Activated CD4-positive, alpha-beta T cell treated with anti-CD3 and anti-CD28 coated beads, Interleukin-2, Interleukin-6, amounts not matched to agents 100 ng/mL and 50 ng/mL, durations not matched to agents 16 hours and 8 hours (primary cell): ENCODE measurements around the gene ABCA3.

ENCODE experiments used
- DNase-seq: peaks from one replicate; pipeline ENCODE4 v3.0.0-alpha.2; 2020

The ABCA3 gene

DNA sequence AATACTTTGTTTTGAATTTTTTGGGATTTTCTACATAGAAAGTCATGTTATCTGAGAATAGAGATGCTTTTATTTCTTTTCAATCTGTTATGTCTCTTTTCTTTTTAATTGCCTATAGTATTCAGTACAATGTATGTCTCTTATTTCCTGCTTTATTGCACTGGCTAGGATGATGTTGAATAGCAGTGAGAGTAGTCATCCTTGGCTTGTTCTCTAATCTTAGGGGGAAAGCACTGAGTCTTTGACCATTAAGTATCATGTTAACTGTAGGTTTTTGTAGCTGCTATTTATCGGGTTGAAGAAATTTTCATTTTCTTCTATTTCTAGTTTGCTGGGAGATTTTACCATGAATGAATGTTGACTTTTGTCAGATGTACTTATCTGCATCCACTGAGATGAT lies 10.0 kb upstream of the ABCA3 start:
- no peak for DNase-seq

DNA sequence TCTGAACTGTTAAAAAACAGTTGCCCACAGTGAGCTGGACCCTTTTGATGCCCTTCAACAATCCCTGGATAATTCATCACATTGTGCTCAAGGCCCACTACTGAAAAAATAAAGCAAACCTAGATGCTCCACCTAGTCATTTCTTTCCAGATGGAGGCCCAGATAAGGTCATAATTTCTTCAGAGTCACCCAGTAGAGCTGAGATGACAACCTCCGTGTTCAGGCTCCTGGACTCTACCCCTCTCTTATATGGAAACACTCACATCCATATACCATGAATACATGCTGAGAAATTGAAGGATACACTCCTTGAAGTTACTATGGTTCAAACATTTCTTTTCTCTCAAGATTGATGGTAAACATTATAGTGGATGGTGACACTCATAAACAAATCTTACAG lies 2.7 kb upstream of the ABCA3 start:
- peak; percentile 36 for DNase-seq

DNA sequence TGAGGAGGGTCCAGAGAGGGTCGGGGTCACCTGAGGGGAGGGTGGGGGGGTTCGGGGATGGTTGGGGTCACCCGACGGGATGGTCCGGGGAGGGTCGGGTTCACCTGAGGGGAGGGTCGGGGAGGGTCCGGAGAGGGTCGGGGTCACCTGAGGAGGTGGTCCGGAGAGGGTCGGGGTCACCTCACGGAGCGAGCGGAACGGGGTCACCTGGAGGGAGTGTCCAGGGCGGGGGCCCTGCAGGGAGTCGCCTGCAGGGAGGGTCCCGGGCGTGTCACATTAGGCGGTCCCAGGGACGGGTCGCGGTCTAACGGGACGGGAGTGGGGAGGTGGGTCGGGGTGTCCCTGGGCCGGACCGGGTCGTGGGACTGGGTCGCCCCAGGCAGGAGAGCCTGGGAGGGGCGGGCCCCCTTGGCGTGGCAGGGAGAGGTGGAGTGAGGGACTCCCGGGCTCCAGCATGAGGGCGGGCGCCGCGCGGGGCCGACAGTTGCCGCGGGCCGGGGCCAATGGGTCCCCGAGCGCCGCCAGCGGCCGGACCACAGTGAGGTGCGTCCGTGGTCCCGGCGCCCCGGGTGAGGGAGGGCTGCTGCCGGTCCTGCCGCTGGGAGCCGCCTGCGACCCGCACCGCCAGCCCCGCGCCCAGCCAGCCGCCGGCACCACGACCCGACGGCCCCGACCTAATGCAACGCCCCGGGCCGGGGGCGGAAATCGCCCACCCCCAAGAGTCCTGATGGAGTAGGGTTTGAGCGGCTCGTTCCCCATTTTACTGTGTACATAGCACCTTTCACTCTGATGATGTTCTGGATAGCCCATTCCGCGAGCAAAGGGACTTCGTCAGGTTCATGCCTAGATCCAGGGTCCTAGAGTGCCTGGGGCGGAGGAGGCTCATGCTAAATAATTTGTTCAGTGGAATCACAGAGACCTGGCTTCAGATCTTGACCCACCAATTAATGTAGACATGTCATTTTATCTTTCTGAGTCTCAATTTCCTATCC lies 1.2 kb upstream of the ABCA3 start:
- no peak for DNase-seq

DNA sequence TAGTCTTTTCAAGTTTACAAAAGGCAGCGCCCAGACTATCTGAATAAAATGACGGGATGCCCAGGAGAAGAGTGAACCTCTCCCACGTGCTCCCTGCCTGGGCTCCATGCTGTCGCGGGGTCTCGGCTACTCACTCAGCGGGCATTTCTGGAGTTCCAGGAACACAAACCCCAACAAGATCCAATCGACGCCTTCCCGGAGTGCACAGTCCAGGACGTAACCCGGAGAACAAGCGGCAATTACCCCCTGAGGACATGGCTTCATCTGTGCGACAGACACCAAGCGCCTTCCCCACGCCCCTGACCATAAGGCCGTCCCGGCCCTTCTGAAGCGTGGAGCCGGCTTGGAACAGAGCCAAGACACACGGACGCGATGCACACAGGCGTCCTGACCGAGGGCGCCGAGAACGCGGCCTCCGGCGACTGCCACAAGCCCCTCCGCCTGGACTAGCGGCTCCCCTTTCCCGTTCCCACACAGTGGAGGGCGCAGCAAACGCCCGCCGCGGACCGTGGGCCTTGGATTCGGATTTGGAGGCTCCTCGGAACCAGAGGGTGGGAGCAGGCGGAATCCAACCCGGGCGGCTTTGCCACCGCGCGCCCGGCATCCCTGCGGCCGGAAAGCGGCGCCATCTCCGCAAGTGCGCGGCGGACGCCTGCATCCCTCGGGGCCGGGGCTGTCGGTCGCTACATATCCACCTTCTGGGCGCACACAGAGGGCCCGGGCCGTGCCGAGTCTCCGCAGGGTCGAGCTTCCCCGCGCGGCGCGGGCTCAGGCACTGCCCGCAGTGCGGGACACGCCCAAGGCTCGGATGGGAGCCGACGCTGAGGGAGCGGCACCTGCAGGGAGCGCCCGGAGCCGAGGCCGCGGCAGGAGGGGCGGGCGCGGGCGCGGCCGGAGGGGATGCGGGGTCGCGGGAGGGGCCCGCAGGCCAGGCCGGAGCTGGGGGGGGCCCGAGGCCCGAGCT lies 725 bp downstream of the ABCA3 start:
- peak; percentile 47 for DNase-seq

DNA sequence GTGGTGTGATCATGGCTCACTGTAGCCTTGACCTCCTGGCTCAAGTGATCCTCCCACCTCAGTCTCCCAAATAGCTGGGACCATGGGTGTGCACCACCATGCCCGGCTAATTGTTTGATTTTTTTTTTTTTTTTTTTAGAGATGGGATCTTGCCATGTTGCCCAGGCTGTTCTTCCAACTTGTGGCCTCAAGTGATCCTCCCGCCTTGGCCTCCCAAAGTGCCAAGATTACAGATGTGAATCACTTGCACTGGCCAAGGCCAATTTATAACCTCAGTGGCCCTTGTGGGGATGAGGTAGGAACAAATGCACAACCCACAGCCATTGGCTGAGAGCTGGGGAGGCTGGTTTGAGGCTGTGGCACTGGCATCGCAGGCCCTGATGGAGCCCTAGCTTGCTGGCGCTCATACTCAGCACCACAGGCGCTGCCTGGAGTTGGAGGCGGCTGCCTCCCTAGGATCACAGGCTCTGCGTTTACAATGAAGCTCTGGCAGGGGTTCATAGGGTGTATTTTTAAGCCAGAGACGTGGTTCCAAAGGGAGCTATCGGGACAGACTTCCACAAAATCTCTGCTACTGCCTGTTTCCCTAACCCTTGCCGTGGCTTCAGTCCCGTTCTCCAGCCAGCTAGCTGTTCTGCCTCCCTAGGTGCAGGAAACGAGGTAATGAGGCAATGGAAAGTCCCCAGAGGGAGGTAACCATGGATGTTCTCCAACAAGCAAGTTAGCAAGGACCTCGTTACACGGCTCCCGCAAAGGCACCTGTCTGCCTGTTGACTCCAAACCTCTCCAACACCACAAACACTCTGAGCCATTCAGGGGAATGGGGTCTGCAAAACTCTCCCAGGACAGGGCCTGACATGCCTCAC lies 2.9 kb downstream of the ABCA3 start:
- no peak for DNase-seq

- DNase-seq, result no peak
Measured at GRCh38 chr16:2335286-2335895, 5.1 kb downstream of the ABCA3 start.

DNA sequence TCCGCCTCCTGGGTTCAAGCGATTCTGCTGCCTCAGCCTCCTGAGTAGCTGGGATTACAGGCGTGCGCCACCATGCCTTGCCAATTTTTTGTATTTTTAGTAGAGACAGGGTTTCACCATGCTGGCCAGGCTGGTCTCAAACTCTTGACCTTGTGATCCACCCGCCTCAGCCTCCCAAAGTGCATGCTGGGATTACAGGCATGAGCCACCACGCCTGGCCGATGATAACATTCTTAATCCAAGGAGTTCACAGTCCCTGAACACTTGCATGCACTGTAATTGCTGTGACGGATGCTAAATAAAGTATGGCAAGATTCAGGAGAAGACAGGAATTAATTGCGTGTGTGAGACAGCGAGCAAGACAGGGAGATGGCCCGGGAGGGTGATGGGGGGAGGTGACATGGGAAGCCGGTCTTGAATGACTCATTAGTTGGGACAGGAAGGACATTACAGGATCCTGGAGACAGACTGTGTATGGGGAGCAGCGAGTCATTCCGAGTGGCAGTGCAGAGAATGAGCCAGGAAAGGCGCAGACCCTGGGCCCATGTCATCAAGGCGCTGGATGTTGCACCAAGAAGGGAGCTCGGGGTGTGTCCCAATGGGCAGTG lies 6.7 kb downstream of the ABCA3 start:
- DNase-seq, result no peak

DNA sequence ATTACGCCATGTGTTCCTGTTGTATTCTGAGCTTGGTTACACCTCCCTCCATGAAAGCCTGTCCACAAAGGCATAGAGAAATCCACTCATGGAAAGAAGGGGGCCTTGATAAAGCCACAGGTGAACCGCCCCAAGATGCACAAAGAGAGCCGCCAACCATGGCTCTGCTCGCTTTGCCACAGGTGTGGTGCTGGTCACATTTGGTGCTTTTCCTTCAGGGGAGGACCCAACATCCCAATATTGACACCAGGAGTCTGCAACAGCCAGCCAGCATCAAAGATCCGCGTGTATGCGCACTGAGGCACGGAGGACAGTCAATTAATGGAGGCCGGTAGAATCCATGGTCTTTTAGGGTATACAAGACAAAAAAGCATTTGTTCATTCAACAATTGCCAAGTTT lies 7.3 kb downstream of the ABCA3 start:
- DNase-seq, result no peak

GRCh38 chr16:2331931-2332267 lies 8.6 kb downstream of the ABCA3 start:
- no peak for DNase-seq

DNA sequence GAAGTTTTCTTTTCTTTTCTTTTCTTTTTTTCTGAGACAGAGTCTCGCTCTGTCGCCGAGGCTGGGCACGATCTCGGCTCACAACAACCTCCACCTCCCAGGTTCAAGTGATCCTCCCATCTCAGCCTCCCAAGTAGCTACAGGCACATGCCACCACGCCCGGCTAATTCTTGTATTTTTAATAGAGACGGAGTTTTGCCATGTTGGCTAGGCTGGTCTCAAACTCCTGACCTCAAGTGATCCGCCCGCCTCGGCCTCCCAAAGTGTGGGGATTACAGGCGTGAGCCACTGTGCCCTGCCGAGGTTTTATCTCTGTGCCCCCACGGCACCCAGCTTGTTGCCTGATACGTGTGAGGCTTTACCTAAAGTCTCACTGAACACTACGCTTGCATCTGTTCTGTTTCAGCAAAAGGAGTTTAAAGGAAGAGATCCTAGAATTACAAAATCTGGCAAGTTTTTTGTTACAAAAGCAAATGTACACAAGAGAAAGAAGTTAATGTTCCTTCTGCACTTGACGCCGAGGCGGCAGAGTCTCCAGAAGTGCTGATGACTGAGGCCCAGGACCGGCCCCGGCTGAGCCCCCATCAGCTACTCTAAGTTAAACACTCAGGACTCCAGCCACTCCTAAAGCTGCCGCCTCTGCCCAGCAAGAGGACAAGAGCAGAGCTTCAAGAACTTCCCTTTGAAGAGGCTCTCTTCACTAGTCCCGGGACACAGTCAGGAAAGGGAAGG lies 9.2 kb downstream of the ABCA3 start:
- no peak for DNase-seq

- no peak for DNase-seq
Measured at GRCh38 chr16:2329532-2329931, 11.0 kb downstream of the ABCA3 start.

DNA sequence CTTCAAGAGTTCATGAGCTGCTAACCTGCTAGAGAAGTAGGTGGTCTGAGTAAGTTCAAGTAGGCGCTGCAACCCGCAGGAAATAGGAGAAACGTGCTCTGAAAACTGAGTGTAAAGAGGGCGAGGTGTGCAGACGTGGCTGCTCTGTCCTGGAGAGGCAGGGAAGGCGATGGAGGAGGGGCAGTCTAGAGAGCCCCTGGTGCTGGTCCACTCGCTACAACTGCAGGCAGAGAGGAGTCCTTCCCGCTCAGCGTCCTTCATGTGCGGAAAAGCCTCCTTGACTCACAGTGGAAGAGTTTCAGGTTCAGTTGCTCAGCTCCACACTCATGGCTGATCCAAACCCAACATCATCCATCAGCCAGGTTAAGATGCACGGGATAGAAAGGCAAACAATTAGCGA lies 12.1 kb downstream of the ABCA3 start:
- DNase-seq, result no peak

DNA sequence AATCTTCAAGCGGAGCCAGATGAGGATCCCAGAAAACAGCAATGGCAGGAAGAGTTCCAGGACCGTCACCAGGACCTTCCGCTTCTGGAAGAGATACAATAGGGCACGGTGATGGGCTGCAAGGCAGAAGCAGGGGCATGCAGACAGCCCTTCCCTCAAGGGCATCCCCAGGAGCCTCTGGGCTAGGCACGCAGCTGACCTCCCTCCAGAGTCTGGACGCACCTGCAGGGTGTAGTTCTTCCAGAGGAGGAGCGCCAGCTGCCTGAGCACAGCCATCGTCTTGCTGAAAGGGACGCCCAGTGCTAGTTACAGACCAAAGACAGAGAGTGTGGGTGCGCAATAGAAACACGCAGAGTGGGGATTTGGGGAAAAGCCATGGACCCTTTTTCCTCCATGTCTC lies 14.3 kb downstream of the ABCA3 start:
- DNase-seq, result no peak

DNA sequence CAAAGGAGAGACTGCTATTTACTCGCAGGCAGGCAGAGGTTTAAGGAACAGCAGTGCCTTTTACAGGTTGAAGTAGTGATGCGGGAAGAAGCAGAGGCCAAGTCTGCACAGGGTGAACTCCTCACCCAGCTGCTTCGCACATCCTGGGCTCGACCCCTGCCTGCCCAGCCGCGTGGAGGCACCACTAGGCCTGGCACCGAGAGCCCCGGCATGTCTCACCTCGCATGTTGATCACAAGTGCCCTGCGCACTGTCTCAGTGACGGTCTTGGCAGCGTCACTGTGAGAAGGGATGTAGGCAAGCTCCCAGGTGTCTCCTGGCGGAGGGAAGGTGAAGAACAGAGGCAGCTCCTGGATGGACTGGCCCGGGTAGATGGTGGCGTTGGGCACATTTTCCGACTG lies 14.7 kb downstream of the ABCA3 start:
- no peak for DNase-seq

DNA sequence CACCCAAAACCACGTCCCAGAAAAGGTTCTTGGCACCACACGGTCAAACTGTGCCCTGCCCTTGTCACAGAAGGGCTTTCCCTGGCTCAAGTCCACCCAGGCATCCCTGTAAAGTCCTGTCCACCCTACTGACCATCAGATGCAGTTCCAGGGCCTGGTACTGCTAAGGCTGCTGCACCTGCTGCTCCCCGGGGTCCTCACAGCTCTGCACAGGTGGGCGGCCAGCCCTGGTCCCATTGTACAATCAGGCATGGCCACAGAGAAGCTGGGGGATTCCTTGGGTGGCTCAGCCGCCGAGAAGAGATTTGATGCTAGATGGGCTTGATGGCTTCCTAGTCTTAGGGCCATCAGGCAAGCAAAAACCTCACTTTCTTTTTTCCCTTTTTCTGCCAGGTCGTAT lies 15.3 kb downstream of the ABCA3 start:
- DNase-seq, result no peak

DNA sequence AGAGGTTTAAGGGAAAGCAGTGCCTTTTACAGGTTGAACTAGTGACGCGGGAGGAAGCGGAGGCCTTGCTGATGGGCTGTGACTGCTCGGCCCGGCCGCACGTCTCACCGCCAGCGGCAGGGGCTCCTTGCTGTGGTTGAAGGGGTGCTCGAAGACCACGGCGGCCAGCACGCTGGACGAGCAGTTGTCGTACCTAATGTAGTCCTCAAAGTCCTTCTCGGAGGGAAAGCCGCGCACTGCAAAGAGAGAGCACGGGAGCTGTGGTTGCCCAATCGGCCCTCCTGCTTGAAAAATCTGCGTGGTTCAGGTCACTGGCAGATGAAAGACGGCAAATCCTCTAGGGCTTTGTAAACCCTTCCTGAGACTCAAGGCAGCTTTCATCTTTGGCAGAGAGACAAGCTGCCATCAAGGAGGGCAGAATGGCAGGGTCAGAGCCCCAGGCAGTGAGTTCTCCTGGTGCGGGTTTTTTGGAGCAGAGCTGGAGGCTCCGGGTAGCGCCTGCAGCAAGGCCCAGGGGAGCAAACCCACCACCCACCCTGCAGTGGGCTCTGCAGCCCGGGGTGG lies 16.1 kb downstream of the ABCA3 start:
- DNase-seq, result no peak

DNA sequence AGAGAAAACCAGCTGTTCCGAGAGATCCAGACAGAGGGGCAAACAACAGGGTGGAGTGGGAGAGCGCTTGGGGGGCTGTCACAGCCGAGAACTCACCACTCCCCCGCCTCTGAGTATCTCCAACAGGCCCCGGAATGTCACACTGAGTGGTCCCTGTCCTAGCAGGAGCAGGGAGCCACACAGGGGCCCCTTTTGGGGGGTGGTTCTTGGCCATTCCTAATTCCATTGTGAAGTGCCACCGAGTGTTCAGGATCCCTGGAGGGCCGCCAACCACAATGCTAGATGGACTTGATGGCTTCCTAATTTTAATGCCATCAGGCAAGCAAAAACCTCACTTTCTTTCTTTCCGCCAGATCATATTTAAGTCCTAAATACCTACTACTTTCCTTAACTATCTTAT lies 16.8 kb downstream of the ABCA3 start:
- no peak for DNase-seq

DNA sequence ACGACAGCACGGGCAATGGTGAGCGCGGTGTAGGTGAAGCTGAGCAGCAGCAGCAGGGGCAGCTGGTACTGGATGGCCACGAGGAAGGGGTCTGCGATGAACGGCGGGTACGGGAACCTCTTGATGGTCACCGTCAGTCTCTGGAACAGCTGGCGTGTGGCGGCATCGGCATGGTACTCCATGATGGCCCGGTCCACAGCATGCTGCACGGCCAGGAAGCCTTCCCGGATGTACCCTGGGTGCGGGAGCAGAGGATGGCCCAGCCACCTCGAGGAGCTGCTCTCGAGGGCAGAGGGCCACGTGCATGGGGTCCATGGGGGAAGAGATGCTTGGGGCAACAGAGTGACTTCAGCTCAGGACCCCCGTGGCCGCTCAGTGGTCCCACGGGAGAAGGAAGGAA lies 20.9 kb downstream of the ABCA3 start:
- DNase-seq, result no peak

- no peak for DNase-seq
Measured at GRCh38 chr16:2317231-2318020, 23.1 kb downstream of the ABCA3 start.
